Skeletal muscle satellite cell (primary cell): ENCODE results near the gene NKIRAS2.
"Not testable (repeated sequence)": the region's sequence is repeated elsewhere in the genome, so short reads cannot be mapped to it uniquely, and the experiment has no call there.

Experiments used
- H3K27me3 ChIP-seq: 2 replicates; pipeline ENCODE4 v1.7.0; 2013; ENCODE audit warnings: low read length; ENCODE audit not compliant: control insufficient read depth, insufficient read depth
- H3K36me3 ChIP-seq: 2 replicates; pipeline ENCODE4 v1.7.0; 2013; ENCODE audit warnings: mild to moderate bottlenecking, control low read depth, low read length; ENCODE audit not compliant: insufficient read depth
- H3K4me1 ChIP-seq: 2 replicates; pipeline ENCODE4 v1.7.0; 2013; ENCODE audit warnings: low read length; ENCODE audit not compliant: control insufficient read depth, insufficient read depth
- H3K4me2 ChIP-seq: 2 replicates; pipeline ENCODE4 v1.7.0; 2013; ENCODE audit warnings: mild to moderate bottlenecking, low read length
- H3K4me3 ChIP-seq: 2 replicates; pipeline ENCODE4 v1.7.0; 2013; ENCODE audit warnings: low read length
- H3K9ac ChIP-seq: 2 replicates; pipeline ENCODE4 v1.7.0; 2013; ENCODE audit warnings: mild to moderate bottlenecking, low read depth, low read length, moderate library complexity
- H3K9me3 ChIP-seq: replicated peaks from 2 replicates; pipeline ENCODE4 v1.7.0; 2013; ENCODE audit warnings: mild to moderate bottlenecking, control low read depth, low read length

Gene NKIRAS2

GRCh38 chr17:42001729-42002128, 18.2 kb upstream of the NKIRAS2 start:
- Histone ChIP-seq H3K4me1 (peaks cover 26% of the 10 kb centered on the region), H3K4me3 (no peak overlapping the region)

GRCh38 chr17:42002175-42002791, 17.6 kb upstream of the NKIRAS2 start:
- Histone ChIP-seq H3K4me2 (peak overlapping the region; percentile 44), H3K4me3 (no peak overlapping the region), H3K36me3 (peaks cover 48% of the 10 kb centered on the region), H3K4me1 (peaks cover 25% of the 10 kb centered on the region), H3K27me3 (no peaks in the 10 kb centered on the region), H3K9me3 (no peaks in the 10 kb centered on the region), H3K9ac (no peak overlapping the region)

More at GRCh38 chr17:42001729-42002128, 18.2 kb upstream of the NKIRAS2 start:
- peaks cover 53% of the 10 kb centered on the region for H3K36me3 ChIP-seq
- H3K9me3 ChIP-seq: no peaks in the 10 kb centered on the region
- no peaks in the 10 kb centered on the region for H3K27me3 ChIP-seq
- H3K9ac ChIP-seq: no peak overlapping the region
- no peak overlapping the region for H3K4me2 ChIP-seq

- H3K4me3 ChIP-seq: no peak overlapping the region
- no peaks in the 10 kb centered on the region for H3K9me3 ChIP-seq
- peaks cover 42% of the 10 kb centered on the region for H3K36me3 ChIP-seq
- peaks cover 26% of the 10 kb centered on the region for H3K4me1 ChIP-seq
- peak overlapping the region; percentile 44 for H3K4me2 ChIP-seq
- H3K9ac ChIP-seq: no peak overlapping the region
- H3K27me3 ChIP-seq: no peaks in the 10 kb centered on the region
These were observed 17.0 kb upstream of the NKIRAS2 start for GRCh38 chr17:42002792-42003301.

- Histone ChIP-seq H3K4me1 (peaks cover 36% of the 10 kb centered on the region), H3K27me3 (no peaks in the 10 kb centered on the region), H3K9ac (no peak overlapping the region), H3K4me2 (no peak overlapping the region), H3K36me3 (peaks cover 36% of the 10 kb centered on the region), H3K9me3 (no peaks in the 10 kb centered on the region), H3K4me3 (no peak overlapping the region)
These were observed 14.7 kb upstream of the NKIRAS2 start for GRCh38 chr17:42005166-42005565.

- Histone ChIP-seq H3K9ac (no peak overlapping the region), H3K4me3 (no peak overlapping the region), H3K9me3 (no peaks in the 10 kb centered on the region), H3K27me3 (no peaks in the 10 kb centered on the region), H3K4me1 (peaks cover 37% of the 10 kb centered on the region), H3K4me2 (no peak overlapping the region), H3K36me3 (peaks cover 13% of the 10 kb centered on the region)
These were observed 10.7 kb upstream of the NKIRAS2 start for GRCh38 chr17:42009170-42009569.

- H3K9me3 ChIP-seq: not testable (repeated sequence)
These were observed 9.6 kb upstream of the NKIRAS2 start for GRCh38 chr17:42010266-42010680.

GRCh38 chr17:42010898-42011516, 8.9 kb upstream of the NKIRAS2 start:
- no peaks in the 10 kb centered on the region for H3K9me3 ChIP-seq
- H3K36me3 ChIP-seq: peaks cover 16% of the 10 kb centered on the region
- peaks cover 41% of the 10 kb centered on the region for H3K4me1 ChIP-seq
- peak overlapping the region; percentile 69 for H3K4me2 ChIP-seq
- H3K4me3 ChIP-seq: peak overlapping the region; percentile 18
- no peaks in the 10 kb centered on the region for H3K27me3 ChIP-seq
- H3K9ac ChIP-seq: no peak overlapping the region

More at GRCh38 chr17:42010266-42010680, 9.6 kb upstream of the NKIRAS2 start:
- not testable (repeated sequence) for H3K9ac ChIP-seq, H3K27me3 ChIP-seq
- Histone ChIP-seq H3K36me3 (peaks cover 15% of the 10 kb centered on the region), H3K4me1 (peaks cover 37% of the 10 kb centered on the region), H3K4me3 (peak overlapping the region; percentile 18), H3K4me2 (peak overlapping the region; percentile 69)

- H3K9ac ChIP-seq, H3K27me3 ChIP-seq, H3K4me3 ChIP-seq, H3K4me2 ChIP-seq, H3K9me3 ChIP-seq: not testable (repeated sequence)
- Histone ChIP-seq H3K36me3 (peaks cover 16% of the 10 kb centered on the region), H3K4me1 (peaks cover 37% of the 10 kb centered on the region)
These were observed 7.5 kb upstream of the NKIRAS2 start for GRCh38 chr17:42012363-42012762.

- H3K27me3 ChIP-seq, H3K4me3 ChIP-seq, H3K9me3 ChIP-seq, H3K9ac ChIP-seq: not testable (repeated sequence)
- peaks cover 44% of the 10 kb centered on the region for H3K4me1 ChIP-seq
- peaks cover 15% of the 10 kb centered on the region for H3K36me3 ChIP-seq
- peak overlapping the region; percentile 26 for H3K4me2 ChIP-seq
These were observed 6.2 kb upstream of the NKIRAS2 start for GRCh38 chr17:42013740-42014139.

GRCh38 chr17:42016411-42016831, 3.5 kb upstream of the NKIRAS2 start:
- Histone ChIP-seq H3K4me3 (peak overlapping the region; percentile 90), H3K4me1 (peaks cover 31% of the 10 kb centered on the region), H3K4me2 (peak overlapping the region; percentile 82)

GRCh38 chr17:42016941-42017865, 2.7 kb upstream of the NKIRAS2 start, which contains the start of gene DNAJC7:
Gene DNAJC7, minus strand, starts transcription at chr17:42017439. Its CDS starts 23 bp downstream, at chr17:42017416.
- Histone ChIP-seq H3K4me1 (peaks cover 28% of the 10 kb centered on the region), H3K9me3 (no peaks in the 10 kb centered on the region), H3K4me3 (peak within 1 kb of the TSS; percentile 90), H3K4me2 (peak within 1 kb of the TSS; percentile 82), H3K27me3 (no peaks in the 10 kb centered on the region), H3K36me3 (peaks cover 4% of the 10 kb centered on the region), H3K9ac (peak within 1 kb of the TSS; percentile 99)

More at GRCh38 chr17:42016411-42016831, 3.5 kb upstream of the NKIRAS2 start:
- Histone ChIP-seq H3K9ac (peak overlapping the region; percentile 99), H3K27me3 (no peaks in the 10 kb centered on the region), H3K36me3 (peaks cover 10% of the 10 kb centered on the region), H3K9me3 (no peaks in the 10 kb centered on the region)
